Type B pancreatic cell (in vitro differentiated cells): ENCODE data around the gene SPATA1. TPM values are rescaled to one million over a fixed set of nuclear protein-coding genes. Genes with fewer than 3 reads are reported as not detected.

Experiments used
- DNase-seq: peaks from one replicate; pipeline ENCODE4 v3.0.0; 2021; ENCODE audit warnings: mixed read lengths; ENCODE audit not compliant: unreplicated experiment; ENCODE audit errors: extremely low spot score
- H3K27ac Mint-ChIP-seq: 2 replicates; pipeline ENCODE4 v1.8.0; 2021; ENCODE audit warnings: mild to moderate bottlenecking, mixed read lengths
- H3K27me3 Mint-ChIP-seq: 2 replicates; pipeline ENCODE4 v1.8.0; 2021; ENCODE audit warnings: mixed read lengths
- H3K36me3 Mint-ChIP-seq: 2 replicates; pipeline ENCODE4 v1.8.0; 2021; ENCODE audit warnings: mixed read lengths
- H3K4me1 Mint-ChIP-seq: one replicate; pipeline ENCODE4 v1.8.0; 2021; ENCODE audit warnings: mixed read lengths; ENCODE audit not compliant: unreplicated experiment
- H3K4me3 Mint-ChIP-seq: 2 replicates; pipeline ENCODE4 v1.8.0; 2021; ENCODE audit warnings: mild to moderate bottlenecking, mixed read lengths
- H3K9me3 Mint-ChIP-seq: 2 replicates; pipeline ENCODE4 v1.8.0; 2021; ENCODE audit warnings: mixed read lengths
- total RNA-seq: library from RNA; stranded (reverse); gene quantifications from 2 replicates; pipeline ENCODE4 v1.2.1, GENCODE V29; 2021; ENCODE audit warnings: low replicate concordance
- TF ChIP-seq, protein P1 (sequence below): fragments of 200-600 bp; sonication (generic); conservative IDR thresholded peaks from 2 replicates; pipeline ENCODE4 v1.5.0; 2021; ENCODE audit warnings: antibody characterized with exemption, mild to moderate bottlenecking

SPATA1 gene
- total RNA-seq, 1 donor from 2014 or later: 1.8 TPM

DNA sequence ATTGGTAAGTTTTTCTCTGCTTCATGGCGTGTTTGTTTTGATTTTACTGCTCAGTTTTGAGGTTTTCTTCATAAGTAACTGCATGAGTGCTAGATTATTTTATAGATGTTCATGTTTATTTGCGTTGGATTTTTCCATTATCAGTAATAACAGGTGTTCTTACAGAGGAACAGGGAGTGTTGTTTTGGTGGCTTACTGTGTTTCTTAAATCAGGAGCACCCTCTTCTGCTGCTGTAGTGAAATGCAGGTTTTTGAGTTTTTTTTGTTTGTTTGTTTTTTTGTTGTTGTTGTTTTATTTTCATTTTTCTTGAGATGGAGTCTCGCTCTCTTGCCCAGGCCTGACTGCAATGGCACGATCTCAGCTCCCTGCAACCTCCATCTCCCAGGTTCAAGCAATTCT is 35.5 kb downstream of the SPATA1 start:
- no peak overlapping the region for H3K4me3 Mint-ChIP-seq
- DNase-seq: no peak
- H3K9me3 Mint-ChIP-seq: no peaks in the 10 kb centered on the region
- H3K27ac Mint-ChIP-seq: no peak overlapping the region
- peaks cover 13% of the 10 kb centered on the region for H3K36me3 Mint-ChIP-seq
- TF ChIP-seq, protein P1, sequence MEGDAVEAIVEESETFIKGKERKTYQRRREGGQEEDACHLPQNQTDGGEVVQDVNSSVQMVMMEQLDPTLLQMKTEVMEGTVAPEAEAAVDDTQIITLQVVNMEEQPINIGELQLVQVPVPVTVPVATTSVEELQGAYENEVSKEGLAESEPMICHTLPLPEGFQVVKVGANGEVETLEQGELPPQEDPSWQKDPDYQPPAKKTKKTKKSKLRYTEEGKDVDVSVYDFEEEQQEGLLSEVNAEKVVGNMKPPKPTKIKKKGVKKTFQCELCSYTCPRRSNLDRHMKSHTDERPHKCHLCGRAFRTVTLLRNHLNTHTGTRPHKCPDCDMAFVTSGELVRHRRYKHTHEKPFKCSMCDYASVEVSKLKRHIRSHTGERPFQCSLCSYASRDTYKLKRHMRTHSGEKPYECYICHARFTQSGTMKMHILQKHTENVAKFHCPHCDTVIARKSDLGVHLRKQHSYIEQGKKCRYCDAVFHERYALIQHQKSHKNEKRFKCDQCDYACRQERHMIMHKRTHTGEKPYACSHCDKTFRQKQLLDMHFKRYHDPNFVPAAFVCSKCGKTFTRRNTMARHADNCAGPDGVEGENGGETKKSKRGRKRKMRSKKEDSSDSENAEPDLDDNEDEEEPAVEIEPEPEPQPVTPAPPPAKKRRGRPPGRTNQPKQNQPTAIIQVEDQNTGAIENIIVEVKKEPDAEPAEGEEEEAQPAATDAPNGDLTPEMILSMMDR: peak; percentile 30
- H3K4me1 Mint-ChIP-seq: no peaks in the 10 kb centered on the region
- H3K27me3 Mint-ChIP-seq: no peaks in the 10 kb centered on the region

DNA sequence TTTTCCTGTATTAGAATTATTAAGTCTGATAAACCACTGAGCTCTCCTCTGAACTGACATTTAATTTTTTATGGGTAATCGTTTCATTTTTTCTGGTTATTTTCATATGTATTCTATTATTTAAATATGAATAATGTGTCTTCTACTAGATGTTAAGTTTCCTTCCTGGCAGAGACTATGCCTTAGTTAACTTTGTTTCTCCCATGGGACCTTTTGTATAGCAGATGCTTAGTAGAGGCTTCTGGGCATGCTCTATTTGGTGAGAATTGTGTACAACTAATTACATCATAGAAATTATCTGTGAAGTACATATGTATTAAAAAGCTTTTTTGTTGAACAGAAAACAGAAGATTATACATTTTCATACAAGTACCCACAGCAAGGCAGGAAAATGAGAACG is 44.6 kb downstream of the SPATA1 start:
- H3K27me3 Mint-ChIP-seq: no peaks in the 10 kb centered on the region
- DNase-seq: no peak
- no peaks in the 10 kb centered on the region for H3K9me3 Mint-ChIP-seq
- H3K27ac Mint-ChIP-seq: no peak overlapping the region
- TF ChIP-seq, protein P1: no peak
- no peak overlapping the region for H3K4me3 Mint-ChIP-seq
- H3K36me3 Mint-ChIP-seq: peaks cover 4% of the 10 kb centered on the region
- no peaks in the 10 kb centered on the region for H3K4me1 Mint-ChIP-seq

DNA sequence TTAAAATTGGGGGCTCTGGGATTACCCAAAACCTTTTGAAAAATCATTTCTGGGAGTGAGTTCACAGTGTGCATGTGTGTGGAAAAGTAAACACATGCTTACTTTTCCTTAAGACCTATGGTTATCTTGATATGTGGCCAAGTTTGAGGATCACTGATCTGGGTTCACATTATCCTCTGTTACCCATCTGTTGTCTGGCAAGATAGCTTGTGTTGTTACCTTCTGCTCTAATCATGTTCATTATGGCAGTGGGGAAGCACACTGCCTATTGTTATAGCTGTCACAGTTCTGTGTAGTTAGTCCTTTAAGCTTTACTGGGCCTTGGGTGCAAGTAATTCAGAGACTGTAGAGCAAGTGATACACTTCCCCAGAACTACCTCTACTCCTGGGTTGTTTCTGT is 63.0 kb downstream of the SPATA1 start:
- TF ChIP-seq, protein P1: no peak
- Mint-ChIP-seq H3K27me3 (no peaks in the 10 kb centered on the region), H3K36me3 (peaks cover 21% of the 10 kb centered on the region), H3K4me1 (peaks cover 24% of the 10 kb centered on the region), H3K9me3 (peaks cover 6% of the 10 kb centered on the region), H3K27ac (no peak overlapping the region), H3K4me3 (no peak overlapping the region)
- no peak for DNase-seq

DNA sequence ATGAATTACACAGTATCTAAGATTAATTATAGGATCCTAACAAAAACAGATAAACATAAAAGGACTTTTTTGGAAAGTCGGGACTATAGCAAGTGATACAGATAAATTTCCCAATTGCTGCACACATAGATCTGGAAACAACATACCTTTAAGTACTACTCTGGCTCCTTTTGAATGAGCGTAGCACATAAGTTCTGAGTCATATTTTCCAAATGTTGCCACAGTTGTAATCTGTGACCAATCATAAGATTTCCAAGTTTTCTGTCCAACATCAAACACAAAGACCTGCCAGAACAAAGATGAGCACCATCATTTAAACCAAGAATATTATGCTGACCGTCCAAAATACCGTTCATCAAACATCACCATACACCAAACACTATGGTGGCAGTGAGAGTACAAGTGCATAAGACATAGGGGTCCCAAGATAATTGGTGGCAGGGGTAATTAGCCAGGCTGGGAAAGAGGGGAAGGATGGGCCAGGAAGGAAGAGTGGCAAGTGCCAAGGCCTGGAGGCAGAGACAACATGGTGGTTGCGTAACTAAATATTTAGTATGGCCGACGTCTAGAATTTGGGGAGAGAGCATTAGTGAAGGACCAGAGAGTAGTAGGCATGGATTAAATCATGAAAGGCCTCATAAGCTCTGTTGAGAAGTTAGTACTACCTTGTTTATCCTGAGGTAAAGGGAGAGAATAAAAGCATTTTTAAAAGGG is 64.4 kb downstream of the SPATA1 start:
- Mint-ChIP-seq H3K27ac (no peak overlapping the region), H3K9me3 (peaks cover 6% of the 10 kb centered on the region), H3K27me3 (no peaks in the 10 kb centered on the region), H3K4me3 (no peak overlapping the region), H3K36me3 (peaks cover 21% of the 10 kb centered on the region), H3K4me1 (peaks cover 29% of the 10 kb centered on the region)
- TF ChIP-seq, protein P1: no peak
- DNase-seq: no peak

DNA sequence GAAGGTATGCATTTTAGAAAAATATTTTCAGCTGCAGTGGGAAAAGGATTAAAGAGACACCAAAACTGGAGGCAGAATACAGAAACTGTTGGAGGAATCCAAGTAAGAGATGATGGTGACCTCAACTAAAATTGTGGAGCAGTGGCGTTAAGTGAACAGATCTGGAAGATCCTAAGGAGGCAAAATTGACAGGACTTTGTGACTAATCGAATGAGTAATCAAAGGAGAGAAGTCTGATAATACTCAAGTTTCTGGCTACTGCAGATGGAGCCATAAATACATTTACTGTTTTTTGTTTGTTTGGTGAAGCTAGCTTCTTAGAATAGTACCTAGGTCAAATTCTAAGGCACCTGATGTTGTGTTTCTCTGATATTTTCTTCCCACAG is 65.0 kb downstream of the SPATA1 start:
- DNase-seq: no peak
- Mint-ChIP-seq H3K27ac (no peak overlapping the region), H3K27me3 (no peaks in the 10 kb centered on the region), H3K36me3 (peaks cover 21% of the 10 kb centered on the region), H3K9me3 (peaks cover 6% of the 10 kb centered on the region), H3K4me3 (no peak overlapping the region), H3K4me1 (peaks cover 29% of the 10 kb centered on the region)
- TF ChIP-seq, protein P1: no peak
